ENCODE measurements around the gene WDR82. TPM values are rescaled to one million over a fixed set of nuclear protein-coding genes. Genes with fewer than 3 reads are reported as not detected.
"Not testable (repeated sequence)": the region's sequence is repeated elsewhere in the genome, so short reads cannot be mapped to it uniquely, and the experiment has no call there.

The WDR82 gene
- total and polyA plus RNA-seq, 12 donors: 19.3 to 78.4 (median 69.4) TPM

- 0% methylated on average over 50 to 54 of the region's 54 CpGs for WGBS, 2 donors
- Histone ChIP-seq H3K27ac (peak overlapping the region; percentile 91 to 100 (median 97)), H3K36me3 (peaks cover 0 to 35% (median 0%) of the 10 kb centered on the region in 9 donors), H3K9me3 (no peaks in the 10 kb centered on the region), H3K4me1 (peaks cover 3 to 78% (median 63%) of the 10 kb centered on the region in 9 donors), H3K27me3 (no peaks in the 10 kb centered on the region), H3K4me3 (peak overlapping the region; percentile 58 to 95 (median 87))
- ATAC-seq (peak; percentile 70 to 88 (median 80)), DNase-seq (no peak)
- peak in 8 of 9 donors; percentile 11 to 60 (median 40) for TF ChIP-seq CTCF (IDR thresholded peaks at IDR 0.05)
- intact Hi-C loops (cut with DNase I): loop anchor here in 8 of 10 donors (2.0 to 5.0 kb wide), 6 partner anchors 36 to 126 kb away; partner anchors contain the start of genes TWF2 (in 5 of the 8) and POC1A (in 1 of the 8)
Measured at GRCh38 chr3:52277972-52278509, 408 bp downstream of the WDR82 start.

- Histone ChIP-seq H3K27me3 (no peaks in the 10 kb centered on the region), H3K36me3 (peaks cover 0 to 38% (median 0%) of the 10 kb centered on the region in 9 donors), H3K27ac (peak overlapping the region; percentile 91 to 100 (median 97)), H3K9me3 (no peaks in the 10 kb centered on the region), H3K4me3 (peak overlapping the region; percentile 58 to 95 (median 87)), H3K4me1 (peaks cover 3 to 80% (median 70%) of the 10 kb centered on the region in 9 donors)
- 1% methylated on average over 28 of the region's 28 CpGs for WGBS, 2 donors
- TF ChIP-seq CTCF (IDR thresholded peaks at IDR 0.05): no peak
- intact Hi-C loops (cut with DNase I): loop anchor here in 8 of 10 donors (2.0 to 5.0 kb wide), 5 partner anchors 35 to 125 kb away; partner anchors contain the start of genes TWF2 (in 4 of the 8) and POC1A (in 1 of the 8)
- DNase-seq (peak; percentile 85 to 86), ATAC-seq (peak; percentile 23 to 60 (median 56))
Measured at GRCh38 chr3:52277071-52277964, 1.1 kb downstream of the WDR82 start.

GRCh38 chr3:52274781-52275180 is 3.7 kb downstream of the WDR82 start:
- Histone ChIP-seq H3K4me1 (peaks cover 3 to 86% (median 85%) of the 10 kb centered on the region in 9 donors), H3K4me3 (peak overlapping the region in 2 of 10 donors; percentile 62 to 92), H3K36me3 (peaks cover 0 to 52% (median under 1%) of the 10 kb centered on the region in 9 donors), H3K27ac (peak overlapping the region in 2 of 10 donors; percentile 99 to 100)
- intact Hi-C loops (cut with DNase I): loop anchor here in 8 of 10 donors (5.0 kb wide), 4 partner anchors 32 to 122 kb away; partner anchors contain the start of genes TWF2 (in 5 of the 8) and POC1A (in 1 of the 8)
- H3K27me3 ChIP-seq, H3K9me3 ChIP-seq, ATAC-seq, DNase-seq: not testable (repeated sequence)
- 90 to 93% methylated on average over 18 of the region's 18 CpGs for WGBS, 2 donors

- H3K4me1 ChIP-seq: peaks cover 0 to 95% (median 90%) of the 10 kb centered on the region in 9 donors
- peaks cover 0 to 71% (median 20%) of the 10 kb centered on the region in 9 donors for H3K36me3 ChIP-seq
- H3K4me3 ChIP-seq: no peak overlapping the region
- intact Hi-C loops (cut with DNase I): loop anchor here in 1 of 10 donors (5.0 kb wide), 1 partner anchor 36 kb away; the partner anchor contains the start of gene TWF2
- 60 to 87% methylated on average over 3 of the region's 3 CpGs for WGBS, 2 donors
- peak overlapping the region in 2 of 10 donors; percentile 38 to 89 for H3K27ac ChIP-seq
- no peak for TF ChIP-seq CTCF (IDR thresholded peaks at IDR 0.05)
- no peak for ATAC-seq
- H3K27me3 ChIP-seq: no peaks in the 10 kb centered on the region
- no peaks in the 10 kb centered on the region for H3K9me3 ChIP-seq
- DNase-seq: no peak
Measured at GRCh38 chr3:52272831-52273230, 5.6 kb downstream of the WDR82 start.

- peaks cover 0 to 78% (median 25%) of the 10 kb centered on the region in 9 donors for H3K36me3 ChIP-seq
- 94 to 95% methylated on average over 9 of the region's 9 CpGs for WGBS, 2 donors
- intact Hi-C loops (cut with DNase I): loop anchor here in 1 of 10 donors (5.0 kb wide), 1 partner anchor 35 kb away; the partner anchor contains the start of gene TWF2
- H3K4me1 ChIP-seq: peaks cover 0 to 98% (median 93%) of the 10 kb centered on the region in 9 donors
- peak overlapping the region in 3 of 10 donors; percentile 38 to 89 (median 45) for H3K27ac ChIP-seq
- H3K9me3 ChIP-seq, H3K27me3 ChIP-seq, ATAC-seq, H3K4me3 ChIP-seq, DNase-seq: not testable (repeated sequence)
Measured at GRCh38 chr3:52272172-52272571, 6.3 kb downstream of the WDR82 start.

Data from heart right ventricle (tissue), 16 donors.